PC-3 (cell line): ENCODE measurements around the gene C19orf12. TPM values are rescaled to one million over a fixed set of nuclear protein-coding genes. Genes with fewer than 3 reads are reported as not detected.

ENCODE experiments used
- ATAC-seq: fragments of 200-7000 bp; cut with Tn5 transposase; 2 replicates; pipeline ENCODE4 v1.9.1; 2020; ENCODE audit warnings: mild to moderate bottlenecking, moderate library complexity
- BruUV-seq: library from RNA; stranded (reverse); fragments of 400-500 nt; replicated peaks from 2 replicates; lab custom pipeline; 2021; lab: Mats Ljungman, UMichigan
- CTCF ChIA-PET: fragments of 300-600 bp; sonication (Branson Sonifier 250); formaldehyde crosslinking; loops from one replicate; lab custom pipeline; 2022; ENCODE audit warnings: antibody characterized with exemption; lab: Charles Lee
- POLR2A ChIA-PET: fragments of 300-600 bp; sonication (Branson Sonifier 250); formaldehyde crosslinking; loops from one replicate; lab custom pipeline; 2022; ENCODE audit warnings: antibody characterized with exemption; ENCODE audit not compliant: unreplicated experiment; lab: Charles Lee
- DNase-seq: peaks from one replicate; pipeline ENCODE4 v3.0.0-alpha.2; 2015
- H2AFZ ChIP-seq: fragments of 300-600 bp; sonication (generic); 2 replicates; pipeline ENCODE4 v1.6.0; 2016; ENCODE audit warnings: antibody characterized with exemption, low read length
- H3F3A ChIP-seq: fragments of 300-600 bp; sonication (generic); one replicate; pipeline ENCODE4 v1.6.0; 2017; ENCODE audit warnings: antibody characterized with exemption, low read length, control low read depth, mild to moderate bottlenecking; ENCODE audit not compliant: unreplicated experiment
- H3K27ac ChIP-seq: fragments of 300-600 bp; sonication (generic); 2 replicates; pipeline ENCODE4 v1.5.1; 2016; ENCODE audit warnings: mild to moderate bottlenecking, low read length
- H3K27me3 ChIP-seq: fragments of 300-600 bp; sonication (generic); 2 replicates; pipeline ENCODE4 v1.6.1; 2016; ENCODE audit warnings: low read length, mixed read lengths
- H3K36me3 ChIP-seq: fragments of 300-600 bp; sonication (generic); 2 replicates; pipeline ENCODE4 v1.6.1; 2016; ENCODE audit warnings: low read depth, mixed run types, low read length, mixed read lengths
- H3K4me1 ChIP-seq: fragments of 300-600 bp; sonication (generic); 2 replicates; pipeline ENCODE4 v1.5.1; 2016; ENCODE audit warnings: low read length; ENCODE audit not compliant: insufficient read depth
- H3K4me2 ChIP-seq: fragments of 300-600 bp; sonication (generic); 2 replicates; pipeline ENCODE4 v1.6.0; 2016; ENCODE audit warnings: low read length
- H3K4me3 ChIP-seq: fragments of 300-600 bp; sonication (generic); 2 replicates; pipeline ENCODE4 v1.5.1; 2016; ENCODE audit warnings: mild to moderate bottlenecking, low read length, mixed read lengths
- H3K79me2 ChIP-seq: fragments of 300-600 bp; sonication (generic); 2 replicates; pipeline ENCODE4 v1.6.1; 2017; ENCODE audit warnings: low read length, mixed read lengths
- H3K9ac ChIP-seq: fragments of 300-600 bp; sonication (generic); 2 replicates; pipeline ENCODE4 v1.6.0; 2016; ENCODE audit warnings: mild to moderate bottlenecking, low read length
- H3K9me2 ChIP-seq: fragments of 300-600 bp; sonication (generic); replicated peaks from 2 replicates; pipeline ENCODE4 v1.6.1; 2016; ENCODE audit warnings: mixed run types, low read length, mixed read lengths
- H3K9me3 ChIP-seq: fragments of 300-600 bp; sonication (generic); 2 replicates; pipeline ENCODE4 v1.6.1; 2016; ENCODE audit warnings: low read length, mixed read lengths
- H4K20me1 ChIP-seq: fragments of 300-600 bp; sonication (generic); 2 replicates; pipeline ENCODE4 v1.6.1; 2016; ENCODE audit warnings: low read length, mixed read lengths
- EZH2 ChIP-seq: fragments of 300-600 bp; sonication (generic); IDR thresholded peaks from one replicate; pipeline ENCODE4 v1.6.1; 2017; ENCODE audit warnings: antibody characterized with exemption, mild to moderate bottlenecking, low read length; ENCODE audit not compliant: unreplicated experiment
- EZH2phosphoT487 ChIP-seq: fragments of 300-600 bp; sonication (generic); IDR thresholded peaks from 2 replicates; pipeline ENCODE4 v1.6.1; 2018; ENCODE audit warnings: mild to moderate bottlenecking, antibody characterized with exemption, low read length, borderline replicate concordance
- intact Hi-C: fragments of 100-400 bp; cut with micrococcal nuclease; formaldehyde crosslinking; loops from 2 replicates; pipeline ENCODE4 v1.9.0; 2023
- total RNA-seq: library from RNA; depleted of rRNA; stranded (reverse); fragments of >200 nt; gene quantifications from 2 replicates; pipeline ENCODE4 v1.2.3, GENCODE V29; 2014
- TF ChIP-seq, protein P1 (sequence below): fragments of 300-600 bp; sonication (generic); conservative IDR thresholded peaks from 2 replicates; pipeline ENCODE4 v1.5.1; 2017; ENCODE audit warnings: antibody characterized with exemption, low read depth, mild to moderate bottlenecking, low read length

The C19orf12 gene
- total RNA-seq, 1 experiment from 2014 or later: 11.8 TPM

DNA sequence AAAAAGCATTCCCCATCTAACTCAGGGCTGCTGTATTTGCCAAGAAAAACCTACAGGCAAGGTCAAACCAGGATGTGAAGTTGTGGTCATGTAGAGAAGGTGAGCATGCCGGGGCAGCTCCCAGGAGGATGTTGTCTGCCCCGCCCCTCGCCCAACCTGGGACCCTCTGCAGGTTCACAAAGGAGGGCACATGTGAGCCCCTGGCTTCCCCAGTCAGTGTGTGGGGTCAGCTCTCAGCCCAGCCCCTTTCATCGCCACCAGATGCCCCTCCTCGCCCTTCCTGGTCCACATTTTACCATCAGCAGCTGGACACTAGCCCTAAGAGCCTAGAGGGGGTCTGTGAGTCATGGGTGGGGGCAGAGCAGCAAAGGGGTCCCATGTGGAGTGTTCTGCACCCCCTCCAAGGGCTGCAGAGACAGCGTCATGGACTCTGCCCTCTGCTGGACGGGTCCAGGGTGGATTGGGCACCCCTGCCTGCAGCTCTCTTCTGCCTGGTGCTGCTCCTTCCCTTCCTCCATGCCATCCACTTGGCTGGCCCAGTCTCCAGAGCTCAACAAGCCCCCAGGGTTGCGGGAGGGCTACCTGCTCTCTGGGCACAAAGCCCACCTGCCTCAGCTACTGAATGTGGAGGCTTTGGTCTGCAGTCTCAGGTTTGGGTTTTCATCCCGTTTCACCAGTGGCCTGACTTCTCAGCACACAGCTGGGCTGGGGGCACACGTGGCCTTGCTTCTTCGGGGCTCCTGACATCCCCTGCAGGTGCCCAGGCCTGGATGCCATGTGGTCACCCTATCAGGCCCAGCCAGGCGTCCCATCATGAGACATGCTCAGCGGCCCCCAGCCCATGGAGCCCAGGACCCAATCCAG, 46.1 kb downstream of the C19orf12 start:
- ChIA-PET CTCF (no interaction called here), POLR2A (no interaction called here)
- Histone ChIP-seq H3K36me3 (no peaks in the 10 kb centered on the region), H3K27me3 (no peaks in the 10 kb centered on the region), H3K27ac (no peak overlapping the region), H4K20me1 (peaks cover 4% of the 10 kb centered on the region; the same call in 1 of the 2 replicates), H3K4me2 (no peak overlapping the region), H3F3A (no peaks in the 10 kb centered on the region), H3K4me1 (peaks cover 28% of the 10 kb centered on the region), H3K79me2 (peaks cover 44% of the 10 kb centered on the region), H3K9me3 (no peaks in the 10 kb centered on the region), H3K9me2 (no peaks in the 10 kb centered on the region), H2AFZ (no peak overlapping the region), H3K4me3 (no peak overlapping the region), H3K9ac (no peak overlapping the region)
- BruUV-seq: no TSS peak
- intact Hi-C loops: no loop called here
- no peak for DNase-seq
- TF ChIP-seq, protein P1, sequence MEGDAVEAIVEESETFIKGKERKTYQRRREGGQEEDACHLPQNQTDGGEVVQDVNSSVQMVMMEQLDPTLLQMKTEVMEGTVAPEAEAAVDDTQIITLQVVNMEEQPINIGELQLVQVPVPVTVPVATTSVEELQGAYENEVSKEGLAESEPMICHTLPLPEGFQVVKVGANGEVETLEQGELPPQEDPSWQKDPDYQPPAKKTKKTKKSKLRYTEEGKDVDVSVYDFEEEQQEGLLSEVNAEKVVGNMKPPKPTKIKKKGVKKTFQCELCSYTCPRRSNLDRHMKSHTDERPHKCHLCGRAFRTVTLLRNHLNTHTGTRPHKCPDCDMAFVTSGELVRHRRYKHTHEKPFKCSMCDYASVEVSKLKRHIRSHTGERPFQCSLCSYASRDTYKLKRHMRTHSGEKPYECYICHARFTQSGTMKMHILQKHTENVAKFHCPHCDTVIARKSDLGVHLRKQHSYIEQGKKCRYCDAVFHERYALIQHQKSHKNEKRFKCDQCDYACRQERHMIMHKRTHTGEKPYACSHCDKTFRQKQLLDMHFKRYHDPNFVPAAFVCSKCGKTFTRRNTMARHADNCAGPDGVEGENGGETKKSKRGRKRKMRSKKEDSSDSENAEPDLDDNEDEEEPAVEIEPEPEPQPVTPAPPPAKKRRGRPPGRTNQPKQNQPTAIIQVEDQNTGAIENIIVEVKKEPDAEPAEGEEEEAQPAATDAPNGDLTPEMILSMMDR: peak; percentile 48; the same call in 1 of the 2 replicates
- TF ChIP-seq EZH2: no peak
- no peak for ATAC-seq

DNA sequence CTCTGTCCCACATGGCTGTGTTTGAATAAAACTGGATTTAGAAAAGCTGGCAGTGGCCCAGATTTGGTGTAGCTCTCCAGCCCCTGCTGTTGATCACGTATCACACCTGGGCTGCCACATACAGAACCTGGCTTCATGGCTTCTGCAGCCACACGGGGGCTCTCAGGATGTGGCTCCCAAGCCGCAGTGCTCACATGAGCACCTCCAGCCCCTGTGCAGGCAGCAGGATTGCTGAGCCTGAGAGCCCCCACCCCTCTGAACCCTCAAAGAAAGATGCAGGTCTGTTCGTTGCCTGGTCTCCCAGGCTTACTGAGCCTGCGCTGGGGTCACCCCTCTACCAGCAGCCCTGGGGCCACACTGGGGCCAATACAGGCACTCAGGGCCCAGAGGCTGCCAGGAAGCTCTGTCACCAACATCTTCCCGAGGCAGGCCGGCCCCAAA, 47.1 kb downstream of the C19orf12 start:
- Histone ChIP-seq H3K4me1 (peaks cover 39% of the 10 kb centered on the region), H4K20me1 (peaks cover 4% of the 10 kb centered on the region; the same call in 1 of the 2 replicates), H3K4me2 (no peak overlapping the region), H3K9me2 (no peaks in the 10 kb centered on the region), H3K79me2 (peaks cover 41% of the 10 kb centered on the region), H3K27ac (no peak overlapping the region), H3K36me3 (no peaks in the 10 kb centered on the region), H3K27me3 (no peaks in the 10 kb centered on the region), H3K4me3 (no peak overlapping the region), H2AFZ (no peak overlapping the region), H3K9me3 (no peaks in the 10 kb centered on the region), H3K9ac (no peak overlapping the region), H3F3A (no peaks in the 10 kb centered on the region)
- no peak for ATAC-seq
- CTCF ChIA-PET: no interaction called here
- intact Hi-C loops: no loop called here
- POLR2A ChIA-PET: no interaction called here
- BruUV-seq: no TSS peak
- DNase-seq: no peak
- TF ChIP-seq, protein P1: no peak
- TF ChIP-seq EZH2phosphoT487 (no peak), EZH2 (no peak)

DNA sequence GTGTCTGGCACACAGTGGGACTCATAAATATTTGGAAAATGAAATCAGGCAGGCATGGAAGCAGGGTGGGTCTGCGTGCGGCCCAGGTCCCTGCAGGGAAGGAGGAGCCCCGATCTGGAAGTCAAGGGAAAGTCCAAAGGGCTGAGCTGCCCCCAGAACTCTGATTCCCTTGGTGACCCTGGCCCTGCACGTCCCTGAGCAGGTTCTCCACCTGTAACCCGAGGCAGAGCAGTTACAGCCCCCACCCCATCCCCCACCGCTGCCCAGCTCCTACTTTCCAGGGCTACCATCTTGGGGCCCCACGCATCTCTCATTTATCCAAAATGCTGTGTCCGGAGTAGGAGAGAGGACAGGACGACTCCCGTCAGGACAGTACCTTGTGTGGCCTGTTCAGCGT, 47.7 kb downstream of the C19orf12 start:
- POLR2A ChIA-PET: no interaction called here
- Histone ChIP-seq H3K27ac (no peak overlapping the region), H3K9ac (no peak overlapping the region), H2AFZ (no peak overlapping the region), H3K36me3 (no peaks in the 10 kb centered on the region), H3K4me2 (peak overlapping the region; percentile 94), H3K4me3 (peak overlapping the region; percentile 85; the same call in 1 of the 2 replicates), H3K9me3 (no peaks in the 10 kb centered on the region), H4K20me1 (peaks cover 4% of the 10 kb centered on the region; the same call in 1 of the 2 replicates), H3K4me1 (peaks cover 43% of the 10 kb centered on the region), H3F3A (no peaks in the 10 kb centered on the region), H3K27me3 (no peaks in the 10 kb centered on the region), H3K9me2 (no peaks in the 10 kb centered on the region), H3K79me2 (peaks cover 35% of the 10 kb centered on the region)
- ATAC-seq (no peak), DNase-seq (no peak)
- CTCF ChIA-PET: no interaction called here
- TF ChIP-seq, protein P1: no peak
- no peak for TF ChIP-seq EZH2phosphoT487
- no peak for TF ChIP-seq EZH2
- intact Hi-C loops: no loop called here
- BruUV-seq: no TSS peak
